Natural killer cell (primary cell): Measurements from ENCODE around the gene OS9. TPM values are rescaled to one million over a fixed set of nuclear protein-coding genes. Genes with fewer than 3 reads are reported as not detected.

Experiments
- ATAC-seq, 3 donors: fragments of 150-1000 bp in 2 of 3; fragments of 200-7000 bp in 1 of 3; cut with Tn5 transposase; 1 replicate in 1 of 3; 2 replicates in 2 of 3; pipeline ENCODE4 v1.10.0; 2021; ENCODE audit warnings: mild to moderate bottlenecking in 2 of 3, moderate library complexity in 2 of 3
- DNase-seq, 2 donors: peaks; one replicate each; pipeline versions ENCODE4 v3.0.0 to v3.0.0-alpha.2; 2013 to 2021; ENCODE audit warnings: mixed read lengths in 1 of 2
- H3K27ac ChIP-seq: one replicate; pipeline ENCODE4 v1.5.1; 2013; ENCODE audit warnings: mild to moderate bottlenecking, low read length
- H3K27me3 ChIP-seq: one replicate; pipeline ENCODE4 v1.6.1; 2013; ENCODE audit warnings: low read length; ENCODE audit not compliant: control insufficient read depth, insufficient read depth
- H3K36me3 ChIP-seq: one replicate; pipeline ENCODE4 v1.6.1; 2013; ENCODE audit warnings: low read length; ENCODE audit not compliant: control insufficient read depth, insufficient read depth
- H3K4me1 ChIP-seq: one replicate; pipeline ENCODE4 v1.6.1; 2013; ENCODE audit warnings: low read length; ENCODE audit not compliant: control insufficient read depth, insufficient read depth
- H3K4me3 ChIP-seq: one replicate; pipeline ENCODE4 v1.5.1; 2013; ENCODE audit warnings: low read length
- H3K9me3 ChIP-seq: one replicate; pipeline ENCODE4 v1.6.1; 2013; ENCODE audit warnings: low read length; ENCODE audit not compliant: control insufficient read depth, insufficient read depth
- H3K27ac Mint-ChIP-seq, 2 donors: one replicate each; pipeline ENCODE4 v1.8.0; 2022; ENCODE audit warnings: mild to moderate bottlenecking in 2 of 2, mixed read lengths in 2 of 2, moderate library complexity in 1 of 2
- H3K27me3 Mint-ChIP-seq, 2 donors: one replicate each; pipeline ENCODE4 v1.8.0; 2022; ENCODE audit warnings: low read depth in 2 of 2, mixed read lengths in 2 of 2
- H3K36me3 Mint-ChIP-seq: one replicate; pipeline ENCODE4 v1.8.0; 2022; ENCODE audit warnings: mixed read lengths
- H3K4me1 Mint-ChIP-seq, 2 donors: one replicate each; pipeline ENCODE4 v1.8.0; 2022; ENCODE audit warnings: mixed read lengths in 2 of 2
- H3K4me3 Mint-ChIP-seq: one replicate; pipeline ENCODE4 v1.8.0; 2022; ENCODE audit warnings: mild to moderate bottlenecking, moderate library complexity, mixed read lengths
- H3K9me3 Mint-ChIP-seq, 2 donors: one replicate each; pipeline ENCODE4 v1.8.0; 2022; ENCODE audit warnings: mixed read lengths in 2 of 2
- CTCF ChIP-seq: fragments of 200-600 bp; IDR thresholded peaks from one replicate; pipeline ENCODE4 v1.8.0; 2022; ENCODE audit warnings: antibody characterized with exemption
- WGBS: methylation state at CpG from one replicate; pipeline ENCODE4 v1.1.7; 2013; ENCODE audit warnings: missing lambda C conversion rate; ENCODE audit not compliant: insufficient coverage; 5-methylcytosine and 5-hydroxymethylcytosine counted together
- intact Hi-C: fragments of 100-400 bp; cut with micrococcal nuclease; formaldehyde crosslinking; loops from one replicate; pipeline ENCODE4 v1.14.2; 2022
- total RNA-seq, 4 donors: library from RNA; stranded (reverse); fragments of 120-200 nt in 1 of 4; gene quantifications; one replicate each; pipeline versions ENCODE4 v1.2.3 to v1.2.4, GENCODE V29; 2013 to 2022

The OS9 gene
- total RNA-seq, 3 donors from 2014 or later (not counting 1 experiment from before 2014, with no cell fraction given) = 185 to 221 (median 198) TPM

- Mint-ChIP-seq H3K36me3 (no peaks in the 10 kb centered on the region), H3K27ac (peak within 1 kb of the TSS; percentile 91 to 92), H3K4me1 (peaks cover 49 to 59% of the 10 kb centered on the region in 2 donors), H3K27me3 (no peaks in the 10 kb centered on the region), H3K4me3 (peak within 1 kb of the TSS; percentile 97), H3K9me3 (no peaks in the 10 kb centered on the region)
- intact Hi-C loops = no loop called here
- under 1% methylated on average over 36 of the region's 41 CpGs for WGBS
- H3K9me3 ChIP-seq = no peaks in the 10 kb centered on the region
- H3K36me3 ChIP-seq = peaks cover 12% of the 10 kb centered on the region
- peak; percentile 48 to 92 for DNase-seq
- no peaks in the 10 kb centered on the region for H3K27me3 ChIP-seq
- ATAC-seq = peak in 1 of 3 donors; percentile 9
- TF ChIP-seq CTCF = no peak
- peaks cover 44% of the 10 kb centered on the region for H3K4me1 ChIP-seq
- H3K4me3 ChIP-seq = peak within 1 kb of the TSS; percentile 50
- H3K27ac ChIP-seq = peak within 1 kb of the TSS; percentile 85
Observed at GRCh38 chr12:57754411-57755193, 60.7 kb downstream of the OS9 start, which contains the start of gene MARCHF9. Gene MARCHF9, plus strand, starts transcription at chr12:57755103. Its CDS starts 426 bp downstream, at chr12:57755529.

GRCh38 chr12:57755194-57755453 is 61.2 kb downstream of the OS9 start:
- under 1% methylated on average over 33 of the region's 34 CpGs for WGBS
- intact Hi-C loops = no loop called here
- no peaks in the 10 kb centered on the region for H3K9me3 ChIP-seq
- H3K4me3 ChIP-seq = no peak overlapping the region
- peaks cover 44% of the 10 kb centered on the region for H3K4me1 ChIP-seq
- no peaks in the 10 kb centered on the region for H3K9me3 Mint-ChIP-seq
- no peaks in the 10 kb centered on the region for H3K27me3 Mint-ChIP-seq
- peaks cover 52 to 62% of the 10 kb centered on the region in 2 donors for H3K4me1 Mint-ChIP-seq
- H3K36me3 Mint-ChIP-seq = no peaks in the 10 kb centered on the region
- peak overlapping the region; percentile 97 for H3K4me3 Mint-ChIP-seq
- no peak for TF ChIP-seq CTCF
- H3K36me3 ChIP-seq = peaks cover 12% of the 10 kb centered on the region
- no peaks in the 10 kb centered on the region for H3K27me3 ChIP-seq
- DNase-seq (no peak), ATAC-seq (no peak)
- no peak overlapping the region for H3K27ac ChIP-seq
- peak overlapping the region in 1 of 2 donors; percentile 91 for H3K27ac Mint-ChIP-seq

- Mint-ChIP-seq H3K27me3 (no peaks in the 10 kb centered on the region), H3K9me3 (no peaks in the 10 kb centered on the region), H3K27ac (peak overlapping the region; percentile 67 to 85), H3K4me1 (peaks cover 52 to 62% of the 10 kb centered on the region in 2 donors), H3K4me3 (peak overlapping the region; percentile 91), H3K36me3 (no peaks in the 10 kb centered on the region)
- no peak for TF ChIP-seq CTCF
- peak overlapping the region; percentile 50 for H3K4me3 ChIP-seq
- H3K4me1 ChIP-seq = peaks cover 44% of the 10 kb centered on the region
- ATAC-seq (peak in 1 of 3 donors; percentile 9), DNase-seq (peak; percentile 46 to 70)
- H3K9me3 ChIP-seq = no peaks in the 10 kb centered on the region
- H3K27me3 ChIP-seq = no peaks in the 10 kb centered on the region
- H3K36me3 ChIP-seq = peaks cover 12% of the 10 kb centered on the region
- WGBS = under 1% methylated on average over 70 of the region's 76 CpGs
- H3K27ac ChIP-seq = peak overlapping the region; percentile 62
- intact Hi-C loops = loop anchor here (1.0 to 2.0 kb wide), 2 partner anchors 27 to 149 kb away; partner anchors contain the start of gene TSFM
Observed at GRCh38 chr12:57755454-57756372, 61.8 kb downstream of the OS9 start.
